Parathyroid adenoma (tissue), 2 donors: ENCODE measurements around the gene SERHL2.
"Not testable (repeated sequence)": the region's sequence is repeated elsewhere in the genome, so short reads cannot be mapped to it uniquely, and the experiment has no call there.

ENCODE experiments used
- H2AFZ ChIP-seq: fragments of 300-600 bp; sonication (generic); one replicate; pipeline ENCODE4 v1.7.0; 2017; ENCODE audit warnings: antibody characterized with exemption, mild to moderate bottlenecking
- H3K27ac ChIP-seq: fragments of 300-600 bp; sonication (generic); one replicate; pipeline ENCODE4 v1.7.0; 2017
- H3K27me3 ChIP-seq: fragments of 300-600 bp; sonication (generic); one replicate; pipeline ENCODE4 v1.7.0; 2017; ENCODE audit warnings: low read length; ENCODE audit not compliant: control insufficient read depth, insufficient read depth
- H3K36me3 ChIP-seq: fragments of 300-600 bp; sonication (generic); one replicate; pipeline ENCODE4 v1.7.0; 2017; ENCODE audit warnings: low read length; ENCODE audit not compliant: control insufficient read depth, insufficient read depth
- H3K4me1 ChIP-seq: fragments of 300-600 bp; sonication (generic); one replicate; pipeline ENCODE4 v1.7.0; 2017; ENCODE audit warnings: control low read depth
- H3K4me2 ChIP-seq: fragments of 300-600 bp; sonication (generic); one replicate; pipeline ENCODE4 v1.7.0; 2017; ENCODE audit warnings: low read length
- H3K4me3 ChIP-seq: fragments of 300-600 bp; sonication (generic); one replicate; pipeline ENCODE4 v1.7.0; 2017; ENCODE audit warnings: low read depth, low read length
- H3K79me2 ChIP-seq: fragments of 300-600 bp; sonication (generic); one replicate; pipeline ENCODE4 v1.7.0; 2017; ENCODE audit warnings: control low read depth
- H3K9ac ChIP-seq: fragments of 300-600 bp; sonication (generic); one replicate; pipeline ENCODE4 v1.7.0; 2017; ENCODE audit warnings: mild to moderate bottlenecking
- H3K9me3 ChIP-seq: fragments of 300-600 bp; sonication (generic); one replicate; pipeline ENCODE4 v1.7.0; 2017; ENCODE audit warnings: low read length; ENCODE audit not compliant: control insufficient read depth
- TF ChIP-seq, protein P1 (sequence below): fragments of 300-600 bp; sonication (generic); IDR thresholded peaks from one replicate; pipeline ENCODE4 v1.7.0; 2017; ENCODE audit warnings: antibody characterized with exemption, mild to moderate bottlenecking
- donor health status: primary hyperparathyroidism.

Gene SERHL2

DNA sequence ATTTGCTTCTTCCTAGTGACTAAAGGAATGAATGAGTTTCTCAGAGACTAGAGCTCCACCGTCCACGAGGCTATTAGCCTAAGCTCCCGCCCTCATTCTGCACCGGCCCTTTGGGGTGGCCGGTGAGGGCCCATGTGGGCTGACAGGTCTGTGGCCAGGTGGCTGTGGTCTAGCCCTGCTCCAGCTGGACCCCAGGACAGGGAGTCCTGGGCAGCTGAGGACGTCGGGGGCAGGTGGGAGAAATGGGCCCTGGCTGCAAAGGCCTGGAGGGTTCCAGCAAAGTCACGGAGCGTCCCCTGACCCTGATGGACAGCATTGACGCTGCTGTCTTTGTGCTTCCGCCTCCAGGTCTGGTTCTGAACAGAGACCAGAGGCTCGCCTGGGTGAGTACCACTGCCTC is 12.2 kb downstream of the SERHL2 start:
- Histone ChIP-seq H3K4me3 (no peak overlapping the region), H3K9ac (no peak overlapping the region), H3K79me2 (no peaks in the 10 kb centered on the region), H3K4me1 (peaks cover 7% of the 10 kb centered on the region), H3K27me3 (no peaks in the 10 kb centered on the region), H2AFZ (no peak overlapping the region), H3K4me2 (no peak overlapping the region), H3K36me3 (no peaks in the 10 kb centered on the region), H3K9me3 (no peaks in the 10 kb centered on the region), H3K27ac (no peak overlapping the region)
- TF ChIP-seq, protein P1, sequence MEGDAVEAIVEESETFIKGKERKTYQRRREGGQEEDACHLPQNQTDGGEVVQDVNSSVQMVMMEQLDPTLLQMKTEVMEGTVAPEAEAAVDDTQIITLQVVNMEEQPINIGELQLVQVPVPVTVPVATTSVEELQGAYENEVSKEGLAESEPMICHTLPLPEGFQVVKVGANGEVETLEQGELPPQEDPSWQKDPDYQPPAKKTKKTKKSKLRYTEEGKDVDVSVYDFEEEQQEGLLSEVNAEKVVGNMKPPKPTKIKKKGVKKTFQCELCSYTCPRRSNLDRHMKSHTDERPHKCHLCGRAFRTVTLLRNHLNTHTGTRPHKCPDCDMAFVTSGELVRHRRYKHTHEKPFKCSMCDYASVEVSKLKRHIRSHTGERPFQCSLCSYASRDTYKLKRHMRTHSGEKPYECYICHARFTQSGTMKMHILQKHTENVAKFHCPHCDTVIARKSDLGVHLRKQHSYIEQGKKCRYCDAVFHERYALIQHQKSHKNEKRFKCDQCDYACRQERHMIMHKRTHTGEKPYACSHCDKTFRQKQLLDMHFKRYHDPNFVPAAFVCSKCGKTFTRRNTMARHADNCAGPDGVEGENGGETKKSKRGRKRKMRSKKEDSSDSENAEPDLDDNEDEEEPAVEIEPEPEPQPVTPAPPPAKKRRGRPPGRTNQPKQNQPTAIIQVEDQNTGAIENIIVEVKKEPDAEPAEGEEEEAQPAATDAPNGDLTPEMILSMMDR, result no peak

GRCh38 chr22:42567950-42568349 is 14.2 kb downstream of the SERHL2 start:
- H3K79me2 ChIP-seq, H3K27ac ChIP-seq, H3K27me3 ChIP-seq, H3K9ac ChIP-seq, H2AFZ ChIP-seq, H3K9me3 ChIP-seq, H3K4me3 ChIP-seq, H3K4me2 ChIP-seq, H3K36me3 ChIP-seq, H3K4me1 ChIP-seq: not testable (repeated sequence)

- not testable (repeated sequence) for H3K4me1 ChIP-seq, H3K9me3 ChIP-seq, H3K36me3 ChIP-seq, H3K9ac ChIP-seq, H3K4me2 ChIP-seq, H3K27ac ChIP-seq, H3K27me3 ChIP-seq, H3K79me2 ChIP-seq, H3K4me3 ChIP-seq, H2AFZ ChIP-seq
Observed at GRCh38 chr22:42570580-42570979, 16.8 kb downstream of the SERHL2 start.

DNA sequence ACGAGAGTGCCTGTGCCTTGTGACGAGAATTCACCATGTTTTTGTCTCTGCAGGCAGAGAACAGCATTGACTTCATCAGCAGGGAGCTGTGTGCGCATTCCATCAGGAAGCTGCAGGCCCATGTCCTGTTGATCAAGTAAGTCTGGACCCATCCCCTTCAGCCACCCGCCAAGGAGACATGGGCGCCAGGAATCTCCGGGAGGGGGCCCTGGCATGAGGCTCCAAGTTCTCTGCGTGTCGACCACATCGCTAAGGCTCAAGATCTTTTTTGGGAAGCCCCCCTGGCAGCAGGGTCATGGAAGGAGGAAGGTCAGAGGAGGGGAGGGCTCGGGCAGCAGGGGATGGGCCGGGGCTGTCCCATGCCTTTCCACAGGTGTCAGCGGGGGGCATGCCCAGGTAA is 17.3 kb downstream of the SERHL2 start:
- H3K4me1 ChIP-seq, H3K27ac ChIP-seq, H3K9me3 ChIP-seq, H3K79me2 ChIP-seq, H3K9ac ChIP-seq, H3K27me3 ChIP-seq, H2AFZ ChIP-seq, H3K36me3 ChIP-seq, H3K4me2 ChIP-seq, H3K4me3 ChIP-seq: not testable (repeated sequence)

DNA sequence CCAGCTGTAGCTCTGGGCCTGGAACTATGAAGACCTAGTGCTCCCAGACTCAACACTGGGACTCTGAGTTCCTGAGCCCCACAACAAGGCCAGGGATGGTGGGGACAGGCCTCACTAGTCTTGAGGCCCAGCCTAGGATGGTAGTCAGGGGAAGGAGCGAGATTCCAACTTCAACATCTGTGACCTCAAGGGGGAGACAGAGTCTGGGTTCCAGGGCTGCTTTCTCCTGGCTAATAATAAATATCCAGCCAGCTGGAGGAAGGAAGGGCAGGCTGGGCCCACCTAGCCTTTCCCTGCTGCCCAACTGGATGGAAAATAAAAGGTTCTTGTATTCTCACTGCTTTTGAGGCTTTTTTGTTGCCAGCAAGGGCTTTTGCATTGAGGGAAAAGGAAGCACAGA is 20.3 kb downstream of the SERHL2 start:
- not testable (repeated sequence) for H3K9ac ChIP-seq, H3K79me2 ChIP-seq, H3K27ac ChIP-seq, H3K27me3 ChIP-seq, H3K9me3 ChIP-seq, H2AFZ ChIP-seq, H3K36me3 ChIP-seq, H3K4me1 ChIP-seq, H3K4me3 ChIP-seq, H3K4me2 ChIP-seq

DNA sequence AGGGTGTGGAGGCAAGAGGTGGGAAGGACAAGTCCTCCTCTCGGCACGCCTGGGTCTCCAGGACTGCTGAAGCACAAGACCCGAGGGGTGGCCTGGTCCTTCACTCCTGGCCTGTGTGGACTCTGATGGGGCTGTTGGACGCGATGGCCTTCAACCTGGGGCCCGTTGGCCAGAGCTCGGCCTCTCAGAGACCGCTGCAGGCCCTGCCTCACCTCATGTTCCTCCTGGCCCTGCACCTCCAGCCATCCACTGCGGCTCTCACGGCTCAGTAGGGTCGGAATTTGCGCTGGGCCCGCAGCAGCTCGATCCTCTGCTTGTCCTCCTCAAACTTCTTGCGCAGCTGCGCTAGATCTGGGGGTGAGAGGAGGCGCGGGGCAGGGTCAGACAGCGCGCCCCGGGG is 20.7 kb downstream of the SERHL2 start:
- H3K4me1 ChIP-seq, H3K27ac ChIP-seq, H2AFZ ChIP-seq, H3K36me3 ChIP-seq, H3K79me2 ChIP-seq, H3K4me2 ChIP-seq, H3K4me3 ChIP-seq, H3K9me3 ChIP-seq, H3K27me3 ChIP-seq, H3K9ac ChIP-seq: not testable (repeated sequence)

- H3K4me3 ChIP-seq, H3K4me2 ChIP-seq, H3K9ac ChIP-seq, H2AFZ ChIP-seq, H3K9me3 ChIP-seq, H3K36me3 ChIP-seq, H3K27ac ChIP-seq, H3K4me1 ChIP-seq, H3K79me2 ChIP-seq, H3K27me3 ChIP-seq: not testable (repeated sequence)
Observed at GRCh38 chr22:42575996-42576574, 22.3 kb downstream of the SERHL2 start.

GRCh38 chr22:42577141-42577540 is 23.4 kb downstream of the SERHL2 start:
- not testable (repeated sequence) for H3K9me3 ChIP-seq, H3K36me3 ChIP-seq, H3K27me3 ChIP-seq, H3K27ac ChIP-seq, H2AFZ ChIP-seq, H3K9ac ChIP-seq, H3K4me1 ChIP-seq, H3K4me2 ChIP-seq, H3K4me3 ChIP-seq, H3K79me2 ChIP-seq
